NK-92 (cell line): ENCODE data around the gene FAAP20.

Source experiments
- DNase-seq: peaks from one replicate; lab custom pipeline; 2025; ENCODE audit not compliant: unreplicated experiment; lab: John Stamatoyannopoulos, UW

The FAAP20 gene

GRCh38 chr1:2212532-2213491 lies 18.2 kb upstream of the FAAP20 start:
- no peak for DNase-seq

- DNase-seq = no peak
These were observed 17.6 kb upstream of the FAAP20 start for GRCh38 chr1:2212274-2212531.

GRCh38 chr1:2210786-2211185 lies 16.2 kb upstream of the FAAP20 start:
- DNase-seq = no peak

- no peak for DNase-seq
These were observed 15.6 kb upstream of the FAAP20 start for GRCh38 chr1:2210084-2210653.

GRCh38 chr1:2209400-2210083 lies 15.0 kb upstream of the FAAP20 start:
- DNase-seq = no peak

GRCh38 chr1:2208309-2209239 lies 14.0 kb upstream of the FAAP20 start:
- no peak for DNase-seq

GRCh38 chr1:2206813-2207487 lies 12.4 kb upstream of the FAAP20 start:
- DNase-seq = no peak

GRCh38 chr1:2205191-2205952 lies 10.8 kb upstream of the FAAP20 start:
- no peak for DNase-seq

GRCh38 chr1:2204415-2205190 lies 10.0 kb upstream of the FAAP20 start:
- DNase-seq = peak; percentile 69

GRCh38 chr1:2203671-2204414 lies 9.3 kb upstream of the FAAP20 start:
- no peak for DNase-seq

GRCh38 chr1:2202843-2203601 lies 8.4 kb upstream of the FAAP20 start:
- DNase-seq = no peak

GRCh38 chr1:2202008-2202575 lies 7.5 kb upstream of the FAAP20 start:
- no peak for DNase-seq

GRCh38 chr1:2201062-2201461 lies 6.5 kb upstream of the FAAP20 start:
- DNase-seq = no peak

GRCh38 chr1:2200308-2200943 lies 5.9 kb upstream of the FAAP20 start:
- no peak for DNase-seq

- no peak for DNase-seq
These were observed 4.7 kb upstream of the FAAP20 start for GRCh38 chr1:2199042-2199810.

- no peak for DNase-seq
These were observed 4.0 kb upstream of the FAAP20 start for GRCh38 chr1:2198571-2198970.
